ENCODE data around the gene PPP1R15B.

PPP1R15B gene

GRCh38 chr1:204414016-204414415 is 2.4 kb upstream of the PPP1R15B start:
- H3K4me3 ChIP-seq (ENCODE audit: low read length): no peak overlapping the region
- no peak for DNase-seq (ENCODE audit: low read depth)
- no peak for TF ChIP-seq CTCF (conservative IDR thresholded peaks at IDR 0.05; ENCODE audit: low read depth, low read length)

GRCh38 chr1:204413170-204413535 is 1.5 kb upstream of the PPP1R15B start:
- no peak overlapping the region for H3K4me3 ChIP-seq (ENCODE audit: low read length)
- DNase-seq (ENCODE audit: low read depth): no peak
- TF ChIP-seq CTCF (conservative IDR thresholded peaks at IDR 0.05; ENCODE audit: low read depth, low read length): no peak

GRCh38 chr1:204410688-204411450 is 748 bp downstream of the PPP1R15B start:
- DNase-seq (ENCODE audit: low read depth): peak; percentile 25
- TF ChIP-seq CTCF (conservative IDR thresholded peaks at IDR 0.05; ENCODE audit: low read depth, low read length): no peak
- H3K4me3 ChIP-seq (ENCODE audit: low read length): peak overlapping the region; percentile 86

- no peak for TF ChIP-seq CTCF (conservative IDR thresholded peaks at IDR 0.05; ENCODE audit: low read depth, low read length)
- no peak for DNase-seq (ENCODE audit: low read depth)
- H3K4me3 ChIP-seq (ENCODE audit: low read length): peak overlapping the region; percentile 86
These were observed 1.6 kb downstream of the PPP1R15B start for GRCh38 chr1:204409836-204410687.

GRCh38 chr1:204409123-204409522 is 2.5 kb downstream of the PPP1R15B start:
- peak overlapping the region; percentile 86 for H3K4me3 ChIP-seq (ENCODE audit: low read length)
- DNase-seq (ENCODE audit: low read depth): no peak
- TF ChIP-seq CTCF (conservative IDR thresholded peaks at IDR 0.05; ENCODE audit: low read depth, low read length): no peak

- DNase-seq (ENCODE audit: low read depth): no peak
These were observed 3.0 kb downstream of the PPP1R15B start for GRCh38 chr1:204408602-204409001.

More at GRCh38 chr1:204408602-204409001, 3.0 kb downstream of the PPP1R15B start:
- H3K4me3 ChIP-seq (ENCODE audit: low read length): peak overlapping the region; percentile 86
- TF ChIP-seq CTCF (conservative IDR thresholded peaks at IDR 0.05; ENCODE audit: low read depth, low read length): no peak
